Thyroid gland (tissue), 4 donors: ENCODE measurements around the gene CCDC24.

Source experiments
- CTCF ChIP-seq, 6 experiments: fragments of 200-600 bp in 3 of 6; fragments of 450-650 bp in 3 of 6; sonication (generic) in 3 of 6; IDR thresholded peaks; one replicate each; pipeline ENCODE4 v1.5.1; 2016 to 2019; ENCODE audit warnings: antibody characterized with exemption in 6 of 6, mild to moderate bottlenecking in 2 of 6, inconsistent platforms in 1 of 6, moderate library complexity in 1 of 6
- POLR2A ChIP-seq, 2 donors: fragments of 450-650 bp; IDR thresholded peaks; one replicate each; pipeline ENCODE4 v1.6.1; 2017; ENCODE audit warnings: antibody characterized with exemption in 2 of 2, mild to moderate bottlenecking in 2 of 2, moderate library complexity in 1 of 2

- TF ChIP-seq CTCF (IDR thresholded peaks at IDR 0.05) (no peak), POLR2A (IDR thresholded peaks at IDR 0.05) (no peak)
Observed at GRCh38 chr1:43963890-43964289, 27.5 kb upstream of the CCDC24 start.
